SJSA1 (cell line): Measurements from ENCODE around the gene TMEM154. TPM values are rescaled to one million over a fixed set of nuclear protein-coding genes. Genes with fewer than 3 reads are reported as not detected.
A peak's percentile ranks its signal among the peaks of the same experiment; 100 is the strongest.

ENCODE experiments used
- DNase-seq, 2 experiments: peaks; one replicate each; pipeline ENCODE4 v3.0.0-alpha.2; 2015 to 2020; ENCODE audit warnings: low spot score in 2 of 2, low read depth in 1 of 2
- H3K27ac ChIP-seq: fragments of 250-450 bp; sonication (Bioruptor Pico); 2 replicates; pipeline ENCODE4 v1.5.1; 2020; ENCODE audit warnings: mild to moderate bottlenecking, moderate library complexity
- H3K27me3 ChIP-seq: fragments of 250-450 bp; sonication (Bioruptor Pico); replicated peaks from 2 replicates; pipeline ENCODE4 v1.5.1; 2020; ENCODE audit warnings: mild to moderate bottlenecking, moderate library complexity
- H3K36me3 ChIP-seq: fragments of 250-450 bp; sonication (Bioruptor Pico); 2 replicates; pipeline ENCODE4 v1.5.1; 2020; ENCODE audit warnings: mild to moderate bottlenecking
- H3K4me1 ChIP-seq: fragments of 250-450 bp; sonication (Bioruptor Pico); replicated peaks from 2 replicates; pipeline ENCODE4 v1.6.1; 2021; ENCODE audit warnings: mild to moderate bottlenecking
- H3K4me3 ChIP-seq: fragments of 250-450 bp; sonication (Bioruptor Pico); 2 replicates; pipeline ENCODE4 v1.5.1; 2020; ENCODE audit warnings: mild to moderate bottlenecking
- H3K9me3 ChIP-seq: fragments of 250-450 bp; sonication (Bioruptor Pico); replicated peaks from 2 replicates; pipeline ENCODE4 v1.5.1; 2020; ENCODE audit warnings: mild to moderate bottlenecking
- total RNA-seq: library from RNA; depleted of rRNA; stranded (reverse); fragments of >200 nt; shearing (Covaris generic); gene quantifications from 2 replicates; pipeline ENCODE4 v1.2.3, GENCODE V29; 2014

The TMEM154 gene
- total RNA-seq, 1 experiment from 2014 or later: 0.37 TPM

DNA sequence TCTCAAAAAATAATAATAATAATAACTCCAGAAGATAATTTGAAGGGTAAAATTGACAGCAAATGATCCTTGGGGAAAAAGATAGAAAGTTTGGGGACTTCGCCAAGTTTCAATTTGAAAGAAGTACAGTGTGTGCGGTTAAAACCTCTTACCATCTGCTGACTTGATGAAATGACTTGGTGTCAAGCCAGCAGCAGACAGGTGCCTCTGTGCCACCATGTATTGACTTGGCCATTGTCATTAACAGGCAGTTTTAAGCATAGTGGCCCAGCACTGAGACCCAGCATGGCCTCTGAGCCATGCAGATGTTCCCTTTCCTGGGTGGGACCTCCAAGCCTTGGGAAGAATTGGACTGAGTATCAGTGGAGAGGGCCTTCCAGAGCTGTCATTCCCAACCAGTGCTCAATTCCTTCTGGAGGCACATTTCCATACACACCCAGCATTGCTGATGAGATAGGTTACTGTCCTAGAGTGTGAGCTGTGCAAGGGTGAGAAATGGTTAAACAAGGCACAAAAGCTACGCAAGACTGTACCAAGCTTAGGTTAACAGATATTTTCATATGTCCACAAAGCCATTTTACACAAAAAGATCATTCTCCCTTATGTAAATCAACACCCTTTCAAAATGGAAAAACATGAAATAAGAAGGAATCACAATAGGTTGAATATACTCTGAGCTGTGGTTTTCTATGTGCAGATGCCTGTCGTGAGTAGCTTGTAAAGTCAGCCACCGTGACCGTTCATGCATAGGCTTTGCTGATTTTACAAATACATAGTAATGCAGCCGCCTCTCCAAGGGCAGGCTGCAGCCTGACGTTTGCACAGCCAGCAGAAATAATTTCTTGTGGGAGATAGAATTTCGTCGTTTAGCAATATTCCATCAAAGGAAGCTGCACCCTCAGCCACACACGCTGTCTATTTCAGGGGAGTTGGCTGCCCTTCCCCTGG, 84.5 kb downstream of the TMEM154 start:
- H3K27ac ChIP-seq: no peak overlapping the region
- no peak overlapping the region for H3K4me3 ChIP-seq
- H3K27me3 ChIP-seq: 0 out of 2 replicates have a peak, but pooled peaks cover 4% of the 10 kb centered on the region
- DNase-seq: no peak
- H3K9me3 ChIP-seq: no peaks in the 10 kb centered on the region
- no peaks in the 10 kb centered on the region for H3K4me1 ChIP-seq
- no peaks in the 10 kb centered on the region for H3K36me3 ChIP-seq

- DNase-seq: no peak
- Histone ChIP-seq H3K27ac (no peak overlapping the region), H3K9me3 (no peaks in the 10 kb centered on the region), H3K27me3 (0 out of 2 replicates have a peak, but pooled peaks cover 4% of the 10 kb centered on the region), H3K4me1 (no peaks in the 10 kb centered on the region), H3K36me3 (no peaks in the 10 kb centered on the region), H3K4me3 (no peak overlapping the region)
Observed at GRCh38 chr4:152594057-152594456, 85.7 kb downstream of the TMEM154 start.

- no peaks in the 10 kb centered on the region for H3K9me3 ChIP-seq
- H3K27me3 ChIP-seq: 0 out of 2 replicates have a peak, but pooled peaks cover 4% of the 10 kb centered on the region
- no peak overlapping the region for H3K4me3 ChIP-seq
- no peak for DNase-seq
- H3K4me1 ChIP-seq: no peaks in the 10 kb centered on the region
- no peak overlapping the region for H3K27ac ChIP-seq
- H3K36me3 ChIP-seq: no peaks in the 10 kb centered on the region
Observed at GRCh38 chr4:152591876-152592275, 87.9 kb downstream of the TMEM154 start.

DNA sequence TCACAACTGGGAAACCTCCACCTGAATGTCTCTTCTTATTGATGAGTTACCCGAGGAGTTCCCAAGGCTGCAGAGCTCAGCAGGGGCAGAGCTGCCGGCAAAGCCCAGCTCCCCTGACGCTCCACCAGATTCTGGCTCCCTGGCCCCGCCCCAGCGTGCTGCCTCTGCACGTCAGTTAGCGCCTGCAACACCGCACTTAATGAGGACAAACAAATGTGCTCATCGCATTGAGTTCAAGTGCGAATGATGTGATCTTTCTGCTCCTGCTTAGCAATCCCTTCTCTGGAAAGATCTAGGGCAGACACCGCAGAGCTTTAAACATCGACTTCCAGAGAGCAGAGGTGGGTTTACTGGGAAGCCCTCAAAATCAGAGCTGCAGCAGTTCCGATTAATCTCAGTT, 88.4 kb downstream of the TMEM154 start:
- Histone ChIP-seq H3K4me3 (no peak overlapping the region), H3K27me3 (0 out of 2 replicates have a peak, but pooled peaks cover 4% of the 10 kb centered on the region), H3K4me1 (no peaks in the 10 kb centered on the region), H3K9me3 (no peaks in the 10 kb centered on the region), H3K27ac (no peak overlapping the region), H3K36me3 (no peaks in the 10 kb centered on the region)
- DNase-seq: no peak

DNA sequence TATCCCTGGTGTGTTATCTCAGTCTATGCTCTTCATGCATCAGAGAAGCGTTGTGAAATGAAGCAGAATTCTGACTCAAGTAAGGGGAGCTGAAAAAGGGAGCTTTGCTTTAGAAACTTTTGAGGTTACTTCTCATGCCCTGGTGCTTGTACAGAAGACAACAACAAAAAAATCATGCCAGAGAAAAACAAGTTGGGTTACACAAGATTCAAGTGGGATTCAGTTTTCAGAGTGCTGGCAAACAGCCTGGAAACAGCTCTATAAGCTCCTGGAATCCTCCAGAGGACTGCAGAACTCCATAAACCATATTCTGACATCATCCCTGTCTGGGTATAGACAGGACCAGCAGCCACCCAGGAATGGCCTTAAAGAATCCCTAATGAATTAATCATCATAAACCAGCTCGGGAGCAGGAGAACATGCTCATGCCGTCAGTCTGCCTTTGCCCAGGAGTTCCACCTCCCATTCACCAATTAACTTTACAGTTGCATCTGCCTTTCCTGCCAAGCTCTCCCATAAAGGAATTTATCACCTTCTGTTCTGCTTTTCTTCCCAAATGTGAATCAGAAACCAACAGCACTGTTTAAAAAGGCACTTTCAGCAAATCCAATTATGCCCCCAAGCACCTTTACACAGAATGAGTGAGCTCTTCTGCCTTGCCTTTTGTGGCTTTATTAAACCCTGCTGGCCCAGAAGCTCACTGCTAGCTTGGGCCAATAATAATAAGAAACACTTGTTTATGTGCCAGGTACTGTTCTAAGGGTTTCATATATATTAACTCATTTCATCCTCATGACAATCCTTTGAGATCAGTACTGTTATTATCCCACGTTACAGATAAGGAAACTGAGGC, 89.4 kb downstream of the TMEM154 start:
- no peak overlapping the region for H3K27ac ChIP-seq
- no peak for DNase-seq

DNA sequence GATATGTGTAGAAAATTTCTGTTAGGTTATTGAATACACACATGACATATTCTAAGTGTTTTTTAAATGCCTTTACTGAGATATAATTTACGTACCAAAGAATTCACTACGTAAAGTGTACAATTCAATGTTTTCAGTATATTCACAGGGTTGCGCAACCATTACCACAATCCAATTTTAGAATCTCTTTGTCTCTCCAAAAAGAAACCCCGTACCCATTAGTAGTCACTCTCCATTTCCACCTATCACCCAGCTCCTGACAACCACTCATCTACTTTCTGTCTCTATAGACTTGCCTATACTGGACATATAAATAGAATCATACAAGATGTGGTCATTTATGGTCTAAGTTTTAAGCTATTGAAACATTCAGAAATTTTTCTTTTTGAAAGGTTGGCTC, 90.9 kb downstream of the TMEM154 start:
- Histone ChIP-seq H3K27me3 (0 out of 2 replicates have a peak, but pooled peaks cover under 1% of the 10 kb centered on the region), H3K36me3 (no peaks in the 10 kb centered on the region), H3K27ac (no peak overlapping the region), H3K4me1 (0 out of 2 replicates have a peak, but pooled peaks cover 3% of the 10 kb centered on the region), H3K9me3 (no peaks in the 10 kb centered on the region), H3K4me3 (no peak overlapping the region)
- no peak for DNase-seq

More for the DNA sequence above, 89.4 kb downstream of the TMEM154 start:
- Histone ChIP-seq H3K36me3 (no peaks in the 10 kb centered on the region), H3K9me3 (no peaks in the 10 kb centered on the region), H3K27me3 (0 out of 2 replicates have a peak, but pooled peaks cover 4% of the 10 kb centered on the region), H3K4me3 (no peak overlapping the region), H3K4me1 (0 out of 2 replicates have a peak, but pooled peaks cover under 1% of the 10 kb centered on the region)

- Histone ChIP-seq H3K27me3 (no peaks in the 10 kb centered on the region), H3K27ac (no peak overlapping the region), H3K4me1 (0 out of 2 replicates have a peak, but pooled peaks cover 3% of the 10 kb centered on the region), H3K4me3 (no peak overlapping the region), H3K36me3 (no peaks in the 10 kb centered on the region), H3K9me3 (no peaks in the 10 kb centered on the region)
- no peak for DNase-seq
Observed at GRCh38 chr4:152587127-152587526, 92.7 kb downstream of the TMEM154 start.

DNA sequence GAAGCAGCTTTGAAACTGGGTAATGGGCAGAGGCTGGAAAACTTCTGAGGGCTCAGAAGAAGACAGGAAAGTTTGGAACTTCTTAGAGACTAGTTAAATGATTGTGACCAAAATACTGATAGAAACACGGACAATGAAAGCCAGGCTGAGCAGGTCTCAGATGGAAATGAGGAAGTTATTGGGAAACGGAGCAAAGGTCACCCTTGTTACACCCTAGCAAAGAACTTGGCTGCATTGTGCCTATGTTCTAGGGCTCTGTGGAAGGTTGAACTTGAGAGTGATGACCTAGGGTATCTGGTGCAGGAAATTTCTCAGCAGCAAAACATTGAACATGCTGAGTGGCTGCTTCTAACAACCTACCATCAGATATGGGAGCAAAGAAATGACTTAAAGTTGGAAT, 93.1 kb downstream of the TMEM154 start:
- Histone ChIP-seq H3K27ac (no peak overlapping the region), H3K4me1 (0 out of 2 replicates have a peak, but pooled peaks cover 3% of the 10 kb centered on the region), H3K27me3 (no peaks in the 10 kb centered on the region), H3K36me3 (no peaks in the 10 kb centered on the region), H3K9me3 (no peaks in the 10 kb centered on the region), H3K4me3 (no peak overlapping the region)
- no peak for DNase-seq

DNA sequence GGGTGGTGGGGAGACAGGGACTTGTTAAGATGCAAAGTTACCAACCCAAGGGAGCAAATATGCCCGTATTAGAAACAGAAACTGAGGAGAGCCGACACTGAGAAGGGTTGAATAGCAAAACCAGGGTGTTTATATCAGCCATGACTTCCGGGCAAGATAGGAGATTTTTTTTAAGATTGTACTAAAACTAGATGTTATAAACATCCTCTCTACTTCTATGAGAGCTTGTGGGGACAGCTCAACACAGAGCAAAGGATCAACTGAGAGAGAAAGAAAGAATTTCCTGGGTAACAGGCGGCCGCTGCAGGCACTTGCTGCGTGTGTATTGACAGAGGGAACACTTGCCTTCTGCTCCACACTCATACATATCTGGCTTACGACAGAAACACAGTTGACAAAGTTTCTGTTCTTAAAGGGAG, 94.8 kb downstream of the TMEM154 start:
- no peak for DNase-seq
- peak overlapping the region; percentile 7; the same call in 1 of the 2 replicates for H3K4me3 ChIP-seq

DNA sequence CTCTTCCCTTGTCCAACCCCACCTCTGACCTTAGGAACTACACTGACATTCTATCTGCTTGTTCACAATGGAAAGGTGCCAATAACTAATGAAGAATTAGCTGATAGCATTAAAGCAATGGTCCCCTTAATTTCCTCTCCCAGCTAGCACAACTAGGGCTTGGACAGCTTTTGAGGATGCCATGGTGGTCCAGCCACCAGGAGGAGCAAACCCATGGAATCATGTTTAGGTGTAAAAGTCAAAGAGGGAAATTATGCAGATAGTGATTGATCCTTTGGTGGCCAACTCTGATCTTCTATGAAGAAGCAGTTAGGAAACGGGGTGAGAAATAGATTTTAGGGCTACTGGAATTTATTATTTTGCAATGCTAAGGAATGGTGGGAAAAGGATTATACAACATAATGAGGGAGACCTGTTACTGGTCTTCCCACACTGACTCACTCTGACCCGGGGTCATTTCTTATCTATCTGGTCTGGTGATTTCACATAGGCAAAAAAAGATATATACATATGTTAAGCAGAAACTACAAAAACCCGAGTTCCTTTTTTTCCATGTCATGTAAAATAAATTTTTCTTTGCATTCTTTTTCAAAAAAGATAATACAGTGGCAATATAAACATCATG, 98.1 kb downstream of the TMEM154 start:
- H3K9me3 ChIP-seq: no peaks in the 10 kb centered on the region
- peaks cover 3% of the 10 kb centered on the region for H3K27me3 ChIP-seq
- no peak overlapping the region for H3K27ac ChIP-seq
- no peak overlapping the region for H3K4me3 ChIP-seq
- no peak for DNase-seq
- 0 out of 2 replicates have a peak, but pooled peaks cover 3% of the 10 kb centered on the region for H3K4me1 ChIP-seq
- no peaks in the 10 kb centered on the region for H3K36me3 ChIP-seq

More for the DNA sequence above, 94.8 kb downstream of the TMEM154 start:
- Histone ChIP-seq H3K27ac (no peak overlapping the region), H3K4me1 (0 out of 2 replicates have a peak, but pooled peaks cover 3% of the 10 kb centered on the region), H3K9me3 (no peaks in the 10 kb centered on the region), H3K27me3 (no peaks in the 10 kb centered on the region), H3K36me3 (no peaks in the 10 kb centered on the region)

DNA sequence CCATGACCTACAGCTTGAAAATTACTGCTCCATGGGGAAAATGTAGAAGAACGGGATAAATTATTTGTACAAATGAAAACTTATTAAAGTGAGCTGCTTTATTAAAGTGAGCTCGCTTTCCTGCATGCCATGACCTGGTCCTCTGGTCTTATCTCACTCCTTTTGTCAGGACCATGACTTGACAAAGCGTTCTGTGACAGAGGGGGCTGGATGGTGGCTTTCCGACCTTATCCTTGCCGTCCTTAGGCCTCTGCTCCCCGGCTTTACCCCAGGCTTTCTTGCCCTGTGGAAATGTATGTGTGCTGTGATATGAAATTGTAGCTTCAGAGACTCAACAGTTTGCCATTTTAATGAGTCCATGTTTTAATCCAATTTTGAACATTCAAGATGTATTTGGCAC, 99.9 kb downstream of the TMEM154 start:
- Histone ChIP-seq H3K27me3 (peaks cover 7% of the 10 kb centered on the region), H3K36me3 (no peaks in the 10 kb centered on the region), H3K4me3 (no peak overlapping the region), H3K27ac (no peak overlapping the region), H3K9me3 (no peaks in the 10 kb centered on the region), H3K4me1 (no peaks in the 10 kb centered on the region)
- no peak for DNase-seq

GRCh38 chr4:152579107-152579764, 100.6 kb downstream of the TMEM154 start:
- Histone ChIP-seq H3K4me1 (no peaks in the 10 kb centered on the region), H3K27me3 (peaks cover 7% of the 10 kb centered on the region), H3K9me3 (no peaks in the 10 kb centered on the region), H3K36me3 (no peaks in the 10 kb centered on the region), H3K4me3 (no peak overlapping the region), H3K27ac (no peak overlapping the region)
- DNase-seq: no peak

- DNase-seq: no peak
- Histone ChIP-seq H3K27me3 (peaks cover 11% of the 10 kb centered on the region), H3K4me1 (no peaks in the 10 kb centered on the region), H3K27ac (no peak overlapping the region), H3K4me3 (no peak overlapping the region), H3K9me3 (no peaks in the 10 kb centered on the region), H3K36me3 (no peaks in the 10 kb centered on the region)
Observed at GRCh38 chr4:152578670-152579069, 101.1 kb downstream of the TMEM154 start.
